Measurements from ENCODE around the gene LGR6. TPM values are rescaled to one million over a fixed set of nuclear protein-coding genes. Genes with fewer than 3 reads are reported as not detected.

LGR6 gene
- total RNA-seq, 4 donors from 2014 or later, result 0.53 to 3.3 (median 2.3) TPM

DNA sequence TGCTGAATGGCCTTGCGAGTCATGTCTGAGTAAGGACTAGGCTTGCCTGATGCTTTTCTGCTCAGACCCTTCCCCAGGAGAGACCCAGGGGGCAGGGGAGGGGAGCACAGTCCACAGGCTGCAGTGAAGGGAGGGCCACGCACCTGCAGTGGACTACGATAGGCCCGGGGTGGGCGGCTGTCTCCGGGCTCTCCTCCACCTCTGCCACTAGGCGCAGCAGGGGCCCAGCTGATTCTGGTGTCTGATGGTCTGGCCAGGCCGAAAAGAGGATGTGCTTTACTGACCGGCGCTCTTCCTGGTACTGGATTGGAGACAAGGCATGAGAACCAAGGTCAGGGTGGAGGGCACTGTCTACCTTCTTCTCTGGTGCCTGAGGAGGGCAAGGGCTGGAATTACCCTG, 41.2 kb upstream of the LGR6 start:
- TF ChIP-seq POLR2A (IDR thresholded peaks at IDR 0.05), result no peak
- TF ChIP-seq, protein P1, sequence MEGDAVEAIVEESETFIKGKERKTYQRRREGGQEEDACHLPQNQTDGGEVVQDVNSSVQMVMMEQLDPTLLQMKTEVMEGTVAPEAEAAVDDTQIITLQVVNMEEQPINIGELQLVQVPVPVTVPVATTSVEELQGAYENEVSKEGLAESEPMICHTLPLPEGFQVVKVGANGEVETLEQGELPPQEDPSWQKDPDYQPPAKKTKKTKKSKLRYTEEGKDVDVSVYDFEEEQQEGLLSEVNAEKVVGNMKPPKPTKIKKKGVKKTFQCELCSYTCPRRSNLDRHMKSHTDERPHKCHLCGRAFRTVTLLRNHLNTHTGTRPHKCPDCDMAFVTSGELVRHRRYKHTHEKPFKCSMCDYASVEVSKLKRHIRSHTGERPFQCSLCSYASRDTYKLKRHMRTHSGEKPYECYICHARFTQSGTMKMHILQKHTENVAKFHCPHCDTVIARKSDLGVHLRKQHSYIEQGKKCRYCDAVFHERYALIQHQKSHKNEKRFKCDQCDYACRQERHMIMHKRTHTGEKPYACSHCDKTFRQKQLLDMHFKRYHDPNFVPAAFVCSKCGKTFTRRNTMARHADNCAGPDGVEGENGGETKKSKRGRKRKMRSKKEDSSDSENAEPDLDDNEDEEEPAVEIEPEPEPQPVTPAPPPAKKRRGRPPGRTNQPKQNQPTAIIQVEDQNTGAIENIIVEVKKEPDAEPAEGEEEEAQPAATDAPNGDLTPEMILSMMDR (IDR thresholded peaks at IDR 0.05), result no peak
- H3K9me3 ChIP-seq, result no peaks in the 10 kb centered on the region
- H3K36me3 ChIP-seq, result no peaks in the 10 kb centered on the region
- no peaks in the 10 kb centered on the region for H3K27me3 ChIP-seq
- no peak overlapping the region for H3K4me3 ChIP-seq
- no peak for DNase-seq
- peaks cover 0 to 2% (median 0%) of the 10 kb centered on the region in 4 donors for H3K4me1 ChIP-seq
- H3K27ac ChIP-seq, result no peak overlapping the region

DNA sequence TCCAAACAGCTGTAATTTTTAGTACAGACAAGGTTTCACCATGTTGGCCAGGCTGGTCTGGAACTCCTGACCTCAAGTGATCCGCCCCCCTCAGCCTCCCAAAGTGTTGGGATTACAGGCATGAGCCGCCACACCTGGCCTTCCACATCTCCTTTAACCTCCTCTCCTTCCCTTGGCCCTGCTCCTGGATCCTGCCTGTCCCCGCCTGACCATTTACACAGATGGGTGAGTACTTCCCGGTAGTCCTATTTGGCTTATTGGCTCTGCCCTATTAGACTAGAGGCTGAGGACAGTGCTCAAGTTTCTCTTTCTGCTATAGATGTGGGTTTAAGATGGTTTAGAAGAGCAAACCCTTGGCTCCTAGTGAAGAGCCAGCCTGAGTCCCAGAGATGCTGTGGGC, 40.3 kb upstream of the LGR6 start:
- H3K27ac ChIP-seq, result no peak overlapping the region
- H3K4me3 ChIP-seq, result no peak overlapping the region
- no peaks in the 10 kb centered on the region for H3K9me3 ChIP-seq
- TF ChIP-seq POLR2A (IDR thresholded peaks at IDR 0.05), result no peak
- TF ChIP-seq, protein P1 (IDR thresholded peaks at IDR 0.05), result no peak
- peaks cover 0 to 10% (median 2%) of the 10 kb centered on the region in 4 donors for H3K4me1 ChIP-seq
- no peak for DNase-seq
- no peaks in the 10 kb centered on the region for H3K27me3 ChIP-seq
- no peaks in the 10 kb centered on the region for H3K36me3 ChIP-seq

- H3K36me3 ChIP-seq, result no peaks in the 10 kb centered on the region
- H3K27ac ChIP-seq, result no peak overlapping the region
- no peak for TF ChIP-seq POLR2A (IDR thresholded peaks at IDR 0.05)
- TF ChIP-seq, protein P1 (IDR thresholded peaks at IDR 0.05), result no peak
- H3K9me3 ChIP-seq, result no peaks in the 10 kb centered on the region
- no peak overlapping the region for H3K4me3 ChIP-seq
- no peak for DNase-seq
- H3K4me1 ChIP-seq, result peaks cover 0 to 10% (median 3%) of the 10 kb centered on the region in 4 donors
- no peaks in the 10 kb centered on the region for H3K27me3 ChIP-seq
These were observed 39.3 kb upstream of the LGR6 start for GRCh38 chr1:202154148-202154765.

DNA sequence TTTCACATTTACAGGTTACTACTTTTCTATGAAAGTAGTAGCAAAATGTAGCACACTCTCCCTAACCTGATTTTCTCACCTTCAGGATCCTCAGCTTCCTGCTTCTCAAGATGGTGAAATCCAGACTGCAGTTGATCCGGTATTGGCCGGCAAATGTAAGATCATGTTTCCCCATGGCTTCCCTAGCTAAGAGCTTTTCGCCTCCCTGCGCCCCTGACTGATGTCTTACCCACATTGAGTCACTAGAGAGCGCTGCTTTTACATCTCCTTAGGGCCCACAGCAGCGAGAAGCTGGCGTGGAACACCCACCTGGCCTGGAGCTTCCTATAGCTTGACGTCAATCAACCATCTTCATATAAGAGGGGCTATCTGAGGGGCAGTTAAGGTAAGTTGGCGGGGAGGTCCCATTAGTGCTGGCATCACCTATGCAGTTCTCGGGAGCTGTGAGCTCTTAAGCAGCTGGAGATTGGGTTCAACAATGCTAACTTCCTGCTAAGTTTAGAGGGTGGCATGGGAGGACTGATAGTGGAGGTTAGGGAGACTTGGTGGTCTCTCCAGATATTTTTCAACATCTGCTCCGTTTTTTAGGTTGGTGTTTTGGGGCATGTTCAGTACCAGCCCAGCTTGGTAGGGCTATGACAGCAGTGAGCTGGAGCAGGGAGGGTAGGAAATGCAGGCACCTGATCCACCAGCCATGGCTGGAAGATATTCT, 38.7 kb upstream of the LGR6 start:
- Histone ChIP-seq H3K4me3 (no peak overlapping the region), H3K36me3 (no peaks in the 10 kb centered on the region), H3K4me1 (peaks cover 0 to 10% (median 3%) of the 10 kb centered on the region in 4 donors), H3K27ac (peak overlapping the region in 1 of 4 donors; percentile 25), H3K9me3 (no peaks in the 10 kb centered on the region), H3K27me3 (no peaks in the 10 kb centered on the region)
- TF ChIP-seq, protein P1 (IDR thresholded peaks at IDR 0.05), result peak; percentile 10 to 57 (median 50)
- no peak for TF ChIP-seq POLR2A (IDR thresholded peaks at IDR 0.05)
- DNase-seq, result peak in 2 of 3 donors; percentile 61 to 79

DNA sequence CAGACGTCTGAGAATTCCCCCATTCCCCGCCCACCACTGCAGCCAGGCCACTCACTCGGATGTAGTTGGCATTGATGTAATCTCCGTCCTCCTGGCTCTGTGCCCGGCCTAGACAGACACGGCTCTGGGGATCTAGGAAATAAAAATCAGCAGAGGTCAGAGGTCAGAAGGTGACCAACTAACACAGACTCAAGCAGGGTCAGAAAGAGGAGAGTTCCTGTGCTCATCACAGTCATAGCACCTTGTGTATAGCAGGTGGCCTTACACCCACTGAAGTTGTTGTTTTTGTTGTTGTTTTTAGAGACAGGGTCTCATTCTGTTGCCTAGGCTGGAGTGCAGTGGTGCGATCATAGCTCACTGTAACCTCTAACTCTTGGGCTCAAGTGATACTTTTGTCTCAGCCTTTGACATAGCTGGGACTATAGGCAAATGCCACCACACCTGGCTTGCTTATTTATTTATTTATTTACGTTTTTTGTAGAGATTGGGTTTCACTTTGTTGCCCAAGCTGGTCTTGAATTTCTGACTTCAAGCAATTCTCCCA, 38.0 kb upstream of the LGR6 start:
- Histone ChIP-seq H3K27ac (peak overlapping the region in 1 of 4 donors; percentile 25), H3K4me3 (no peak overlapping the region), H3K27me3 (no peaks in the 10 kb centered on the region), H3K4me1 (peaks cover 0 to 10% (median 3%) of the 10 kb centered on the region in 4 donors), H3K36me3 (no peaks in the 10 kb centered on the region), H3K9me3 (no peaks in the 10 kb centered on the region)
- no peak for DNase-seq
- TF ChIP-seq, protein P1 (IDR thresholded peaks at IDR 0.05), result no peak

Data from Peyer's patch (tissue), 4 donors.